ENCODE data around the gene MTMR11.
"Not testable (repeated sequence)": the region's sequence is repeated elsewhere in the genome, so short reads cannot be mapped to it uniquely, and the experiment has no call there.

MTMR11 gene

DNA sequence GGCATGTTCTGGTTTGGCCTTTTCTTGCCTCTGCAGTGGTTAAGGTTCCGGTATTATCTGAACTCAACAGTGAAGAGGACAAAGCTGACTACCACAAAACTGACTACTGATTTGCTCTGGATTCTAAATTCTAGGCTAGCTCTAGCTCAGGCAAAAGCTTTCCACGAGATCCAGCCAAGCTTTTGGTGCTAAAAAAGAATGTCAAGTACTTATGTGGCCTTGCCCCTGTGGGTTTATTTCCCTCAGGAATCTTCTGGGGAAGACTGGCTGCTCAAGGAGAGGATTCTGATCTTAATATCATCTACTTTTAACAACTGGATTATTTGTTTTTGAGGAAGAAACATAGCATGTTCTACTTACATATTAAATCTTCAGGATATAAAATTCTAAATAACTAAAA lies 26.1 kb upstream of the MTMR11 start:
- H3K4me1 ChIP-seq (ENCODE audit: control insufficient read depth, low read depth, low read length) = no peaks in the 10 kb centered on the region
- no peak overlapping the region for H3K9ac ChIP-seq (ENCODE audit: low read length)
- H3K36me3 ChIP-seq (ENCODE audit: control insufficient read depth, low read depth, low read length) = peaks cover 50% of the 10 kb centered on the region
- H3K9me3 ChIP-seq (ENCODE audit: control insufficient read depth, low read depth, low read length) = peaks cover 3% of the 10 kb centered on the region
- no peaks in the 10 kb centered on the region for H3K27me3 ChIP-seq (ENCODE audit: control insufficient read depth, insufficient read depth, low read length)
- H3K4me3 ChIP-seq (ENCODE audit: low read length) = no peak overlapping the region
- H3K27ac ChIP-seq (ENCODE audit: low read length) = no peak overlapping the region

DNA sequence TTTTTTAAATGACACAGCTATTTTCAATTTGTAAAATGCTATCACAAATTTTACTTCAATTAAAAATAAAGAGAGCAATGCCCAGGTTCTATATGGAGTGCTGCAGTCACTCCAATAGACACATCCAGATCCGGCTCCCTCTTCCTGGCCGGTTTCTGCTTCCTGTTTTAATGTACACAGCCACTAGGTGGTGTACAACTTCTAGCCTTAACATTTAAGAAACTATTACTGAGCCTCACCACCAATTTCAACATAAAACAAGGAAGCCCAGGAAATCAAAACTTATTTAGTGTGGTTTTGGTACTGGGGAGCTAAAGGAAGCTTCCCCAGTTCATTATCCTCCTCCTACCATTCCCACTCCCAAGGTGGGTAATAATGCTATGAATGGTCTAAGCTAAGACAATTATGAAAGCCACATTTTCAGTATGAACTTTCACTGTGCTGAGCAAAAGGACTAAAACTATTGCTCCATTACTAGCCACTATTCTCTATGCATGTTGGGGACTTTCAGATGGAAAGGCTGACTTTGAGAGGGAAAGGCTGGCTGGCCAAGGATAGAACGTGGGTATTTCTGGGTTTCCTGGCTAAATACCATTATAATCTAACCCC lies 25.5 kb upstream of the MTMR11 start:
- peaks cover 46% of the 10 kb centered on the region for H3K36me3 ChIP-seq (ENCODE audit: control insufficient read depth, low read depth, low read length)

DNA sequence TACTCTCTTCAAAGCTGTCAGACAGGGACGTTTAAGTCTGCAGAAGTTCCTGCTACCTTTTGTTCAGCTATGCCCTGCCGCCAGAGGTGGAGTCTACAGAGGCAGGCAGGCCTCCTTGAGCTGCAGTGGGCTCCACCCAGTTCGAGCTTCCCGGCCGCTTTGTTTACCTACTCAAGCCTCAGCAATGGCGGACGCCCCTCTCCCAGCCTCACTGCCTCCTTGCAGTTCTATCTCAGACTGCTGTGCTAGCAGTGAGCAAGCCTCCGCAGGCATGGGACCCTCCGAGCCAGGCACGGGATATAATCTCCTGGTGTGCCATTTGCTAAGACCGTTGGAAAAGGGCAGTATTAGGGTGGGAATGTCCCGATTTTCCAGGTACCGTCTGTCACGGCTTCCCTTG lies 20.9 kb upstream of the MTMR11 start:
- not testable (repeated sequence) for H3K27ac ChIP-seq (ENCODE audit: low read length); H3K4me1 ChIP-seq (ENCODE audit: control insufficient read depth, low read depth, low read length); H3K9me3 ChIP-seq (ENCODE audit: control insufficient read depth, low read depth, low read length); H3K27me3 ChIP-seq (ENCODE audit: control insufficient read depth, insufficient read depth, low read length); H3K4me3 ChIP-seq (ENCODE audit: low read length); H3K9ac ChIP-seq (ENCODE audit: low read length)
- H3K36me3 ChIP-seq (ENCODE audit: control insufficient read depth, low read depth, low read length) = peaks cover 22% of the 10 kb centered on the region

More for the DNA sequence above, 25.5 kb upstream of the MTMR11 start:
- Histone ChIP-seq H3K27me3 (ENCODE audit: control insufficient read depth, insufficient read depth, low read length) (no peaks in the 10 kb centered on the region), H3K9ac (ENCODE audit: low read length) (no peak overlapping the region), H3K27ac (ENCODE audit: low read length) (no peak overlapping the region), H3K4me1 (ENCODE audit: control insufficient read depth, low read depth, low read length) (no peaks in the 10 kb centered on the region), H3K4me3 (ENCODE audit: low read length) (no peak overlapping the region), H3K9me3 (ENCODE audit: control insufficient read depth, low read depth, low read length) (peaks cover 3% of the 10 kb centered on the region)

DNA sequence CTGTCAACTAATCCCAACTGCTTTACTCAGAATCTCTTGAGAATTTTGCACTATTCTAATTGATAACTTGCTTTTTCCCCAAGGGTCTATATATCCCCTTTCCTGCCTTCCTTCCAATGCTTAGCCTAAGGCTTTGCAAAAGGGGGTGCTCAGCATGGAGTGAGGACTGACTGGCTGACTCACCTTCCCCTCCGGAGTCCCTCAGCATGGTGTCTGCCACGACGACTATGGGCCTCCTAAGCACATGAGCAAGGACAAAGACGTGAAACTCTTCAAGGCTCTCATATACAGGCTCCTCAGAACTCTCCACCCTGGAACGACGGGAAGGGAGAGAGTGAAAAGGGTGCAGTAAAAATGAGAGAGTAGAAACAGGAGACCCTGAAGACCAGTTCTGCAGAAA lies 13.2 kb upstream of the MTMR11 start:
- Histone ChIP-seq H3K36me3 (ENCODE audit: control insufficient read depth, low read depth, low read length) (peaks cover 35% of the 10 kb centered on the region), H3K4me1 (ENCODE audit: control insufficient read depth, low read depth, low read length) (no peaks in the 10 kb centered on the region), H3K9ac (ENCODE audit: low read length) (no peak overlapping the region), H3K27ac (ENCODE audit: low read length) (no peak overlapping the region), H3K4me3 (ENCODE audit: low read length) (no peak overlapping the region), H3K27me3 (ENCODE audit: control insufficient read depth, insufficient read depth, low read length) (no peaks in the 10 kb centered on the region), H3K9me3 (ENCODE audit: control insufficient read depth, low read depth, low read length) (no peaks in the 10 kb centered on the region)

DNA sequence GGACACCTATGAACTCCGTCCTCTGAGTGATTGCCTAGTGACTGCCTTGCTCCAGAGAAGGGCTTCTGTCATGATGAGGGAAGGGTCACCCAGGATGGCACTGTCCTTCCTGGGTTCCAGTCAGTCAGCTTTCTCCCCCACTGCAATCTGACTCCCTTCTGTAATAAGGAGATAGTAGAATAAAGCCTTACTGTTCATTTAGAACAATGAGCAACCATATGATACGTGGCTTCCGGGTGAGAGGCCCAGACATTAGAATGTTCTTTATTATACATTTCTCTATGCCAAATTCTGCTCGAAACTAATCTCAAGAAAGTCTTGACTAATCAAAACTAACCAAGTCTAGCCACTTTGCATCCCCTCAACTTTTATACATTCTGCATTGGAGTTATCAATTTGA lies 8.5 kb upstream of the MTMR11 start:
- H3K4me1 ChIP-seq (ENCODE audit: control insufficient read depth, low read depth, low read length) = peaks cover 12% of the 10 kb centered on the region
- H3K4me3 ChIP-seq (ENCODE audit: low read length) = no peak overlapping the region
- H3K36me3 ChIP-seq (ENCODE audit: control insufficient read depth, low read depth, low read length) = peaks cover 44% of the 10 kb centered on the region
- H3K27me3 ChIP-seq (ENCODE audit: control insufficient read depth, insufficient read depth, low read length) = no peaks in the 10 kb centered on the region
- H3K27ac ChIP-seq (ENCODE audit: low read length) = no peak overlapping the region
- no peak overlapping the region for H3K9ac ChIP-seq (ENCODE audit: low read length)
- no peaks in the 10 kb centered on the region for H3K9me3 ChIP-seq (ENCODE audit: control insufficient read depth, low read depth, low read length)

DNA sequence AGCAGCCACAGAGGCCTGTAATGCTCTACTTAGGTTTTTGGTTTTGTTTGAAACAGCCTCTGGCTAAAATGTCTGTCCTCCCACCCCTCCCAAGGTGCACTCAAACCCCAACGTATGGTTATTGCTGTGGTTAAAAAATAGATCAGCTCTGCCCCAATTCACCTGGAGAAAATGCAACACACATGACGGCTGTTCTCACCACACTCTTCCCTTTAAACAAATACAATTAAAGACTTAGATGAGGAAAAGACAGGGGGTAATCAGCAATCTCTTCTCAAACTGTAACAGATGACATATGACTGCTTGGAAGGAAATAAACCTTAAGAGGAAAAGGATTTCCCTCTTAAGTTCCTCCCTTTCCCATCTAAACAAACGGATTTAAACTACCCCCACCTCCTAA lies 6.2 kb upstream of the MTMR11 start:
- no peaks in the 10 kb centered on the region for H3K27me3 ChIP-seq (ENCODE audit: control insufficient read depth, insufficient read depth, low read length)
- peaks cover 25% of the 10 kb centered on the region for H3K4me1 ChIP-seq (ENCODE audit: control insufficient read depth, low read depth, low read length)
- H3K9me3 ChIP-seq (ENCODE audit: control insufficient read depth, low read depth, low read length) = no peaks in the 10 kb centered on the region
- no peak overlapping the region for H3K27ac ChIP-seq (ENCODE audit: low read length)
- no peak overlapping the region for H3K4me3 ChIP-seq (ENCODE audit: low read length)
- peaks cover 28% of the 10 kb centered on the region for H3K36me3 ChIP-seq (ENCODE audit: control insufficient read depth, low read depth, low read length)
- no peak overlapping the region for H3K9ac ChIP-seq (ENCODE audit: low read length)

DNA sequence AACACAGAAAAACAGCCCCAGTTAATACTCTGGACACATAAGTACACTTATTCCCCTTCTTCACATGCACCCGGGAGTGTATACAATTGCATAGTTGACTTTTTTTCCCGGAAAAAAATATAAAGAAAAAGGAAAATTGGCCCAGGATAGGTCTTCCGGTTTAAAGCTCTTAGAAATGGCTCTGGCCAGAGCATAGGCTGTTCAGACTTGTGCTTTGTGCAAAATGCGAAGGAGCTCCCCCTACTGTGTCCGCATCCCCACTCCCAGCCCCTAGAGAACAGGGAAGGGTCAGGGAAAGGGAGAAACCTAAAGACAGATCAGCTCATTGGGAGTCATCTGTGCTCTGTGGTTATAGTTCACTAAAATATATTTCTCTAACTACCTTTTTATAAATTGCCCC lies 5.5 kb upstream of the MTMR11 start:
- peaks cover 32% of the 10 kb centered on the region for H3K4me1 ChIP-seq (ENCODE audit: control insufficient read depth, low read depth, low read length)
- peaks cover 22% of the 10 kb centered on the region for H3K36me3 ChIP-seq (ENCODE audit: control insufficient read depth, low read depth, low read length)
- no peak overlapping the region for H3K9ac ChIP-seq (ENCODE audit: low read length)
- no peak overlapping the region for H3K27ac ChIP-seq (ENCODE audit: low read length)
- no peak overlapping the region for H3K4me3 ChIP-seq (ENCODE audit: low read length)
- H3K9me3 ChIP-seq (ENCODE audit: control insufficient read depth, low read depth, low read length) = no peaks in the 10 kb centered on the region
- no peaks in the 10 kb centered on the region for H3K27me3 ChIP-seq (ENCODE audit: control insufficient read depth, insufficient read depth, low read length)

DNA sequence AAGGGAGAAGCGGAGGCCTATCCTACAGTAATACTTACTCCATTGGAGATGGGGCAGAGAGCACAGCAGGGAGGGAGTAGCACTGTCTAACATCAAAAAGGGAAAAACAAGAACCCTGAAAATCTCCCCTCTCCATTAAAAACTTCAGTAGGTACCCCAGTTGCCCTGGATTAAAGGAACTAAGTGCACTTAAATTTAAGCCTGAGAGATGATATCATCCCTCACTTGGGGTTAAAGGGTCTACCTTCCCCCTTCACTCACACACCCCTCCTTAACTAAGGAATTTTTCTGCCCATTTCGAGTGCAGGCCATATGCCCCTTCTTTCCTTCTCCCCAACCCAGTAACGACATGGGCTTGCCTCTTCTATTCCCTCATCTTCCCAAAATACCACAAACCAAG lies 3.7 kb upstream of the MTMR11 start:
- no peaks in the 10 kb centered on the region for H3K27me3 ChIP-seq (ENCODE audit: control insufficient read depth, insufficient read depth, low read length)
- peaks cover 36% of the 10 kb centered on the region for H3K4me1 ChIP-seq (ENCODE audit: control insufficient read depth, low read depth, low read length)
- no peaks in the 10 kb centered on the region for H3K9me3 ChIP-seq (ENCODE audit: control insufficient read depth, low read depth, low read length)
- H3K27ac ChIP-seq (ENCODE audit: low read length) = no peak overlapping the region
- H3K4me3 ChIP-seq (ENCODE audit: low read length) = no peak overlapping the region
- H3K36me3 ChIP-seq (ENCODE audit: control insufficient read depth, low read depth, low read length) = peaks cover 17% of the 10 kb centered on the region
- H3K9ac ChIP-seq (ENCODE audit: low read length) = no peak overlapping the region

DNA sequence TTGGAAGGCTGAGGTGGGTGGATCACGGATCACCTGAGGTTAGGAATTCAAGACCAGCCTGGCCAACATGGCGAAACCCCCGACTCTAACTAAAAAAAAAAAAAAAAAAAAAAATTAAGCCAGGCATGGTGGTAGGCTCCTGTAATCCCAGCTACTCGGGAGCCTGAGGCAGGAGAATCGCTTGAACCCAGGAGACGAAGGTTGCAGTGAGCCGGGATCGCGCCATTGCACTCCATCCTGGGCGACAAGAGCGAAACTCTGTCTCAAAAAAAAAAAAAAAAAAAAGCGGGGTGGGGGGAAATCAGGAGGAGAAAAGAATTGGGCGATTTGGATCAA lies 2.0 kb upstream of the MTMR11 start:
- H3K4me1 ChIP-seq (ENCODE audit: control insufficient read depth, low read depth, low read length) = peaks cover 36% of the 10 kb centered on the region
- not testable (repeated sequence) for H3K9me3 ChIP-seq (ENCODE audit: control insufficient read depth, low read depth, low read length); H3K27me3 ChIP-seq (ENCODE audit: control insufficient read depth, insufficient read depth, low read length); H3K36me3 ChIP-seq (ENCODE audit: control insufficient read depth, low read depth, low read length); H3K27ac ChIP-seq (ENCODE audit: low read length)
- peak overlapping the region; percentile 19 for H3K9ac ChIP-seq (ENCODE audit: low read length)
- H3K4me3 ChIP-seq (ENCODE audit: low read length) = peak overlapping the region; percentile 25

DNA sequence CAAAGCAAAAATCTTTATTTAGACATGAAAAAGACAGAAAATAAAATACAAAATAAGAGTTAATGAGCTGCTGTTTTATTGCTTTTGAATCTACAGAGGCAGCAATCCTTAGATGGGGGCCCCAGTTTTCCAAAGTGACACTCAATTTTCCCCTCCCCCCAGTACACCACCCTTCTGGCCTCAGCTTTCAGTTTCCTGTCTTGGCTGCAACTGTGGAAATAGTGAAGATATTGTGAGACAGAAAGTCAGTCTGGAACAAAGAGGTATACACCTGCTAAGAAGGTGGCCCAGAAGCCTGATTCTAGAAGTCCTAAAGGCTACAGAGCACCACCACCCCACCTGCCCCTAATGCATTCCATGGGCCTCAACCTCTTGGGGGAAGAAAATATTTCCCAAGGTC lies 1.1 kb upstream of the MTMR11 start:
- peak overlapping the region; percentile 46 for H3K4me3 ChIP-seq (ENCODE audit: low read length)
- no peak overlapping the region for H3K9ac ChIP-seq (ENCODE audit: low read length)
- no peak overlapping the region for H3K27ac ChIP-seq (ENCODE audit: low read length)
- no peaks in the 10 kb centered on the region for H3K27me3 ChIP-seq (ENCODE audit: control insufficient read depth, insufficient read depth, low read length)
- no peaks in the 10 kb centered on the region for H3K9me3 ChIP-seq (ENCODE audit: control insufficient read depth, low read depth, low read length)
- no peaks in the 10 kb centered on the region for H3K36me3 ChIP-seq (ENCODE audit: control insufficient read depth, low read depth, low read length)
- peaks cover 36% of the 10 kb centered on the region for H3K4me1 ChIP-seq (ENCODE audit: control insufficient read depth, low read depth, low read length)

DNA sequence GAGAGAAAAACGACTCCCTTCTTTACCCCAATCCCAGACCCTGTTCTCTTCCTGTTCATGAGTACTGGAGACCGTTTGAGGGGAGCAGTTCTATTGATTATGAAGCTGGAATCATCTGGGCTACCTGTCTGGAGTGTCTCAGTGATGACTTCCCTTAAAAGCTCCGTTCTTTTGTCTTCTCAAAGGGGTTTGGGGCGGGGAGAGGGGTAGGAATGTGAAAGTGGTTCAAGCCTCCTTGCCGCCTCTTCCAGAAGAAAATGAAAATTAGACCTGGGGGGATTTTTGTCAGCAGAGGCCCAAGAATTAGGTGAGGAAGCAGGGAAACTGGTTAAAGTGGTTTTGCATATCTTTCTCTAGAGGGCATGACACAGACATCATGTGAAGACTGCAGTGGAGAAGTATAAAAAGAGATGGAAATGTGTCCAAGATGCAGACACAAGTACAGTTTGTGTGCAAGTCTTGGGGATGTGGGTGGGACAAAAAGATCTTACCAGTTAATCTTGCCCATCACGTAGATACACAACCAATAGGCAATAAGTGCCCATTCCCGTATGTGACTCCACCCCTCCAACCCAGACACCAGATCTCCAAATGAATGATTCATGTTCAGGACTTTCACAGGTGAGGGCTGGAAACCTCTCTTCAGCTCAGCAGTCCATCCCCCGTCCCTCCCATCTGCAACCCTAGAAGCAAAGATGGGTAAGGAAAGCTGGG lies 470 bp upstream of the MTMR11 start:
- Histone ChIP-seq H3K4me3 (ENCODE audit: low read length) (peak overlapping the region; percentile 46), H3K27me3 (ENCODE audit: control insufficient read depth, insufficient read depth, low read length) (no peaks in the 10 kb centered on the region), H3K36me3 (ENCODE audit: control insufficient read depth, low read depth, low read length) (no peaks in the 10 kb centered on the region), H3K4me1 (ENCODE audit: control insufficient read depth, low read depth, low read length) (peaks cover 33% of the 10 kb centered on the region), H3K27ac (ENCODE audit: low read length) (no peak overlapping the region), H3K9me3 (ENCODE audit: control insufficient read depth, low read depth, low read length) (no peaks in the 10 kb centered on the region), H3K9ac (ENCODE audit: low read length) (peak overlapping the region; percentile 21)

DNA sequence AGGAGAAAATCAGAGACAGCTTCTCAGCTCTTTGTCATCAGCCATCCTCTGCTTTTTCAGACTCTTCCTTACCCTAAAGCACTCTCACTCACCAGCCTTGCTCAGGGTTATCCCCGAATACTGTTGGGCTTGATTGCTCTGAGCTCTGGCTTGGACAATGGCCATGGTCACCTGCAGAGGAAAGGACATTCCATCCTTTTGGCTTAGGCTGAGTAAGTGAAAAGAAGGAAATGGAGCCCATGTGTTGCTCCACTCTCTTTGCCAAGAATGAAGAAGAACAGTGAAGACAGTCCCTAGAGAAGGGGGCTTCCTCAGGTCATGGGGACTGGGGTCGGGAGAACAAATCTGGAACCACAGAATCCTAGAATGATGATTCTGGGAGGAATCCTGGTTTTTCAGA lies 2.3 kb downstream of the MTMR11 start:
- Histone ChIP-seq H3K27me3 (ENCODE audit: control insufficient read depth, insufficient read depth, low read length) (no peaks in the 10 kb centered on the region), H3K9ac (ENCODE audit: low read length) (no peak overlapping the region), H3K4me1 (ENCODE audit: control insufficient read depth, low read depth, low read length) (peaks cover 19% of the 10 kb centered on the region), H3K4me3 (ENCODE audit: low read length) (no peak overlapping the region), H3K9me3 (ENCODE audit: control insufficient read depth, low read depth, low read length) (no peaks in the 10 kb centered on the region), H3K27ac (ENCODE audit: low read length) (no peak overlapping the region), H3K36me3 (ENCODE audit: control insufficient read depth, low read depth, low read length) (no peaks in the 10 kb centered on the region)
